Measurements from ENCODE around the gene MANSC4. TPM values are rescaled to one million over a fixed set of nuclear protein-coding genes. Genes with fewer than 3 reads are reported as not detected.

The MANSC4 gene
- total and polyA plus RNA-seq, 2 donors (not counting 1 experiment from before 2014, with no cell fraction given), result 0.17 TPM; not detected in 1

DNA sequence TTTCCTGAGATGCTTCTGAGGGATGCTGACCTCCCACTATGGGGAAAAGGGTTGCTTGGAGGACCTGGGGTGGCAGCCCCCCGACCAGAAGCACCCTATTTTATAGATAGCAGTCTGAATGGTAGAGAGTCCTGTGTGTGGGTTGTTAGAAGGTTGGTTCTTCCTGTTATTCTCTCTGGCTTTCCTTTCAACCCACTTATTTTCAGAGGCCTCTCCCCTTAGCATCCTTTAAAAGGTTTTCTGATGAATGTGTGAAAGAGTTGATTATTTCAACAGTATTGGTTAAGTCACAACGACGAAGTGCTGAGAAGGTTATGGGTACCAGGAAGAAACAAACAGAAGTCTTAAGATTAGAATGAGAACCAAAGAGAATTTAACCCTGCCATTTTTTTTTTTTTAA lies 20.8 kb upstream of the MANSC4 start:
- no peak for TF ChIP-seq EZH2 (IDR thresholded peaks at IDR 0.05; ENCODE audit: low read length, missing control alignments)
- TF ChIP-seq, protein P1, sequence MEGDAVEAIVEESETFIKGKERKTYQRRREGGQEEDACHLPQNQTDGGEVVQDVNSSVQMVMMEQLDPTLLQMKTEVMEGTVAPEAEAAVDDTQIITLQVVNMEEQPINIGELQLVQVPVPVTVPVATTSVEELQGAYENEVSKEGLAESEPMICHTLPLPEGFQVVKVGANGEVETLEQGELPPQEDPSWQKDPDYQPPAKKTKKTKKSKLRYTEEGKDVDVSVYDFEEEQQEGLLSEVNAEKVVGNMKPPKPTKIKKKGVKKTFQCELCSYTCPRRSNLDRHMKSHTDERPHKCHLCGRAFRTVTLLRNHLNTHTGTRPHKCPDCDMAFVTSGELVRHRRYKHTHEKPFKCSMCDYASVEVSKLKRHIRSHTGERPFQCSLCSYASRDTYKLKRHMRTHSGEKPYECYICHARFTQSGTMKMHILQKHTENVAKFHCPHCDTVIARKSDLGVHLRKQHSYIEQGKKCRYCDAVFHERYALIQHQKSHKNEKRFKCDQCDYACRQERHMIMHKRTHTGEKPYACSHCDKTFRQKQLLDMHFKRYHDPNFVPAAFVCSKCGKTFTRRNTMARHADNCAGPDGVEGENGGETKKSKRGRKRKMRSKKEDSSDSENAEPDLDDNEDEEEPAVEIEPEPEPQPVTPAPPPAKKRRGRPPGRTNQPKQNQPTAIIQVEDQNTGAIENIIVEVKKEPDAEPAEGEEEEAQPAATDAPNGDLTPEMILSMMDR (conservative IDR thresholded peaks at IDR 0.05 in 1 of 2, IDR thresholded peaks at IDR 0.05 in 1 of 2; ENCODE audit: low read depth in 1 of 2, low read length in 2 of 2), result no peak
- H3K9ac ChIP-seq (ENCODE audit: insufficient read depth, low read length), result no peak overlapping the region
- no peaks in the 10 kb centered on the region for H3K27me3 ChIP-seq (ENCODE audit: control insufficient read depth, insufficient read depth, low read length)
- no peaks in the 10 kb centered on the region for H3K4me1 ChIP-seq (ENCODE audit: control insufficient read depth, extremely low read depth, insufficient read depth, low read length)
- no peaks in the 10 kb centered on the region for H4K20me1 ChIP-seq (ENCODE audit: control insufficient read depth, extremely low read depth, insufficient read depth, low read length)
- DNase-seq (ENCODE audit: low read depth in 2 of 2), result no peak
- H3K9me3 ChIP-seq (ENCODE audit: control insufficient read depth, insufficient read depth, low read depth, low read length), result no peaks in the 10 kb centered on the region
- H2AFZ ChIP-seq (ENCODE audit: low read length), result no peak overlapping the region
- H3K27ac ChIP-seq (ENCODE audit: insufficient read depth, low read length), result no peak overlapping the region
- H3K4me2 ChIP-seq (ENCODE audit: extremely low read depth, insufficient read depth, low read length), result no peak overlapping the region
- peaks cover 7% of the 10 kb centered on the region for H3K36me3 ChIP-seq (ENCODE audit: control insufficient read depth, insufficient read depth, low read length)
- no peaks in the 10 kb centered on the region for H3K79me2 ChIP-seq (ENCODE audit: control insufficient read depth, insufficient read depth, low read length)
- H3K4me3 ChIP-seq (replicated peaks in 1 of 4; ENCODE audit: control extremely low read depth in 1 of 4, insufficient read depth in 1 of 4, low read depth in 3 of 4, low read length in 4 of 4), result no peak overlapping the region

DNA sequence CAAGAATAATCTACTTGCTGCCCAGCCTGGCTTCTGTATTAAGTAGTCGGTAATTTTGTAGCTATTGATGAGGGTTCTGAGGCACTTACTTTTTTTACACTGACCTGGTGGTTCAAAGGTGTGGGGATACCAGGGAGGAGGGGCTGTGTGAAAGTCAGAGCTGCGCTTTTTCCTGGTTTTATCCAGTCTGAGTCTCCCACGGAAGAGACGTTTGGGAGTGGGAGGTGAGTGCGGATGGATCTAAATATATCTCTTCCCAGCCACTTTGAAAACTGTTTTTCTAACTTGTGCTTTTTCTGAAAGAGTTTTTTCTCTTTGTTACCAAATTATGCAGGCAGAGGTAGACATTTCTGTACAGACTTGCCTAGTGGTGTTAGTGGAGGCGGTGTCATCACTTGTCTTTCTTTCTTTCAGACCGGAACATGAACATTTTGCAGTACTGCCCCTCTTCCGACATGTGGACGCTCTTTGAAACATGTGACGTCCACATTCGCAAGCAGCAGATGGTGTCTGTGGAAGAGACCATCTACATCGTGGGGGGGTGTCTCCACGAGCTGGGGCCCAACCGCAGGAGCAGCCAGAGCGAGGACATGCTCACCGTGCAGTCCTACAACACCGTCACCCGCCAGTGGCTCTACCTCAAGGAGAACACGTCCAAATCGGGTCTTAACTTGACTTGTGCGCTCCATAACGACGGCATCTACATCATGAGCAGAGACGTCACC lies 17.4 kb upstream of the MANSC4 start:
- H3K4me2 ChIP-seq (ENCODE audit: extremely low read depth, insufficient read depth, low read length), result no peak overlapping the region
- no peaks in the 10 kb centered on the region for H3K27me3 ChIP-seq (ENCODE audit: control insufficient read depth, insufficient read depth, low read length)
- H3K4me1 ChIP-seq (ENCODE audit: control insufficient read depth, extremely low read depth, insufficient read depth, low read length), result no peaks in the 10 kb centered on the region
- TF ChIP-seq, protein P1 (conservative IDR thresholded peaks at IDR 0.05 in 1 of 2, IDR thresholded peaks at IDR 0.05 in 1 of 2; ENCODE audit: low read depth in 1 of 2, low read length in 2 of 2), result no peak
- no peak for TF ChIP-seq EZH2 (IDR thresholded peaks at IDR 0.05; ENCODE audit: low read length, missing control alignments)
- H4K20me1 ChIP-seq (ENCODE audit: control insufficient read depth, extremely low read depth, insufficient read depth, low read length), result no peaks in the 10 kb centered on the region
- no peak overlapping the region for H3K9ac ChIP-seq (ENCODE audit: insufficient read depth, low read length)
- no peak overlapping the region for H3K4me3 ChIP-seq (replicated peaks in 1 of 4; ENCODE audit: control extremely low read depth in 1 of 4, insufficient read depth in 1 of 4, low read depth in 3 of 4, low read length in 4 of 4)
- no peak for DNase-seq (ENCODE audit: low read depth in 2 of 2)
- H3K9me3 ChIP-seq (ENCODE audit: control insufficient read depth, insufficient read depth, low read depth, low read length), result no peaks in the 10 kb centered on the region
- H2AFZ ChIP-seq (ENCODE audit: low read length), result no peak overlapping the region
- no peaks in the 10 kb centered on the region for H3K79me2 ChIP-seq (ENCODE audit: control insufficient read depth, insufficient read depth, low read length)
- H3K27ac ChIP-seq (ENCODE audit: insufficient read depth, low read length), result no peak overlapping the region
- peaks cover 14% of the 10 kb centered on the region for H3K36me3 ChIP-seq (ENCODE audit: control insufficient read depth, insufficient read depth, low read length)

DNA sequence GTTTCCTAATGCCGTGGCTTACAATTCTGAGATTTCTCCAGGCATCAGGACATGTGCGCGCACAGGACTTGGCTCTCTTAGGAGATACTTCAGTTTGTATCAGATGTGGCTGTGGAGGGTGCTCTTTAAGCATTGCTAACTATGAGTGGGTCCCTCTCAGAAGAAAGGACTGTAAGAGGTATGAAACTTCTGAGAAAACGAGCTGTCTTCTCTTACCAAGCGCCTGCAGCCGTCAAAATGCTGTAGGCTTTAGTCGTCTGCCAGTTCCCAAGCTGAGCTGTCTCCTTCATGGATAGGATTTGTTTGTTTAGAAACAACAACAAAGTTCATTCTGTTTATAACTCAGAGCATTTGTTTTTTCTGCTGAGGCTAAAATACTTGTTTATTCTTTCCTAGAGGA lies 16.1 kb upstream of the MANSC4 start:
- H3K4me3 ChIP-seq (replicated peaks in 1 of 4; ENCODE audit: control extremely low read depth in 1 of 4, insufficient read depth in 1 of 4, low read depth in 3 of 4, low read length in 4 of 4), result no peak overlapping the region
- peaks cover 17% of the 10 kb centered on the region for H3K36me3 ChIP-seq (ENCODE audit: control insufficient read depth, insufficient read depth, low read length)
- no peaks in the 10 kb centered on the region for H3K4me1 ChIP-seq (ENCODE audit: control insufficient read depth, extremely low read depth, insufficient read depth, low read length)
- no peak overlapping the region for H3K4me2 ChIP-seq (ENCODE audit: extremely low read depth, insufficient read depth, low read length)
- H3K79me2 ChIP-seq (ENCODE audit: control insufficient read depth, insufficient read depth, low read length), result peaks cover 1% of the 10 kb centered on the region
- DNase-seq (ENCODE audit: low read depth in 2 of 2), result no peak
- H3K27me3 ChIP-seq (ENCODE audit: control insufficient read depth, insufficient read depth, low read length), result no peaks in the 10 kb centered on the region
- TF ChIP-seq EZH2 (IDR thresholded peaks at IDR 0.05; ENCODE audit: low read length, missing control alignments), result no peak
- TF ChIP-seq, protein P1 (conservative IDR thresholded peaks at IDR 0.05 in 1 of 2, IDR thresholded peaks at IDR 0.05 in 1 of 2; ENCODE audit: low read depth in 1 of 2, low read length in 2 of 2), result no peak
- no peak overlapping the region for H2AFZ ChIP-seq (ENCODE audit: low read length)
- H3K9ac ChIP-seq (ENCODE audit: insufficient read depth, low read length), result no peak overlapping the region
- H3K27ac ChIP-seq (ENCODE audit: insufficient read depth, low read length), result no peak overlapping the region
- no peaks in the 10 kb centered on the region for H4K20me1 ChIP-seq (ENCODE audit: control insufficient read depth, extremely low read depth, insufficient read depth, low read length)
- H3K9me3 ChIP-seq (ENCODE audit: control insufficient read depth, insufficient read depth, low read depth, low read length), result no peaks in the 10 kb centered on the region
